GM19193 (cell line): ENCODE measurements around the gene STAMBPL1.

ENCODE experiments used
- POLR2A ChIP-seq: IDR thresholded peaks from 4 replicates; pipeline ENCODE4 v1.6.1; 2011; ENCODE audit not compliant: insufficient read depth, insufficient read length; ENCODE audit errors: extremely low read depth

The STAMBPL1 gene

GRCh38 chr10:88920986-88921593 is 41.0 kb downstream of the STAMBPL1 start:
- TF ChIP-seq POLR2A: no peak

- TF ChIP-seq POLR2A: no peak
Observed at GRCh38 chr10:88922041-88922440, 42.0 kb downstream of the STAMBPL1 start.

GRCh38 chr10:88923520-88923919 is 43.5 kb downstream of the STAMBPL1 start:
- no peak for TF ChIP-seq POLR2A

- TF ChIP-seq POLR2A: no peak
Observed at GRCh38 chr10:88926566-88927415, 46.7 kb downstream of the STAMBPL1 start.

GRCh38 chr10:88927416-88927690 is 47.3 kb downstream of the STAMBPL1 start:
- no peak for TF ChIP-seq POLR2A

- TF ChIP-seq POLR2A: no peak
Observed at GRCh38 chr10:88928254-88928653, 48.2 kb downstream of the STAMBPL1 start.

GRCh38 chr10:88931548-88931947 is 51.5 kb downstream of the STAMBPL1 start:
- no peak for TF ChIP-seq POLR2A

- TF ChIP-seq POLR2A: no peak
Observed at GRCh38 chr10:88932539-88933256, 52.7 kb downstream of the STAMBPL1 start.

- TF ChIP-seq POLR2A: no peak
Observed at GRCh38 chr10:88933564-88933963, 53.5 kb downstream of the STAMBPL1 start.

GRCh38 chr10:88934900-88935672 is 55.0 kb downstream of the STAMBPL1 start:
- TF ChIP-seq POLR2A: no peak

GRCh38 chr10:88936656-88937055 is 56.6 kb downstream of the STAMBPL1 start:
- TF ChIP-seq POLR2A: no peak

GRCh38 chr10:88938039-88938438 is 58.0 kb downstream of the STAMBPL1 start:
- TF ChIP-seq POLR2A: no peak

GRCh38 chr10:88938938-88939337 is 58.9 kb downstream of the STAMBPL1 start:
- TF ChIP-seq POLR2A: no peak

- no peak for TF ChIP-seq POLR2A
Observed at GRCh38 chr10:88941026-88941425, 61.0 kb downstream of the STAMBPL1 start.

GRCh38 chr10:88943778-88944177 is 63.7 kb downstream of the STAMBPL1 start:
- no peak for TF ChIP-seq POLR2A
